ENCODE results near the gene TNFRSF1A.

Gene TNFRSF1A

DNA sequence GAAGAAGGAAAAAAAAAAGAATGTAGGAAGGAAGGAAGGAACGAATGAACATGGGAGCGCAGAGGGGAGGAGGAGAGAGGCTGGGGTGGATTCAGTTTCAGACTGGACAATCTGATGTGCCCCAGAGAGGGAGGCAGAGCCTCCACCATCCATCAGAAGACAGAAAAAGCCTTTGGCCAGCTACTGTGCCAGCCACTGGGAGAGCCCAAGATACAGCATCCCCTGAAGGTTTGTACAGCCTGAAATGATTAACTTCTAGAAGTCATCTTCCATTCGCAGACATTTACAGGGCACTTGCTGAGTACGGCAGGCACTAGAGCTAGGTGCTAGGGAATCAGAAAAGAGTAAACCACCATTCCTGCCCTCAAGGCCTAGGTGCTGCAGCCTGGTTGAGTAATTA is 22.4 kb downstream of the TNFRSF1A start:
- H3K9me3 ChIP-seq (ENCODE audit: insufficient read depth, low read length) = no peaks in the 10 kb centered on the region
- TF ChIP-seq EZH2phosphoT487 (IDR thresholded peaks at IDR 0.05; ENCODE audit: low read depth) = no peak
- TF ChIP-seq, protein P1, sequence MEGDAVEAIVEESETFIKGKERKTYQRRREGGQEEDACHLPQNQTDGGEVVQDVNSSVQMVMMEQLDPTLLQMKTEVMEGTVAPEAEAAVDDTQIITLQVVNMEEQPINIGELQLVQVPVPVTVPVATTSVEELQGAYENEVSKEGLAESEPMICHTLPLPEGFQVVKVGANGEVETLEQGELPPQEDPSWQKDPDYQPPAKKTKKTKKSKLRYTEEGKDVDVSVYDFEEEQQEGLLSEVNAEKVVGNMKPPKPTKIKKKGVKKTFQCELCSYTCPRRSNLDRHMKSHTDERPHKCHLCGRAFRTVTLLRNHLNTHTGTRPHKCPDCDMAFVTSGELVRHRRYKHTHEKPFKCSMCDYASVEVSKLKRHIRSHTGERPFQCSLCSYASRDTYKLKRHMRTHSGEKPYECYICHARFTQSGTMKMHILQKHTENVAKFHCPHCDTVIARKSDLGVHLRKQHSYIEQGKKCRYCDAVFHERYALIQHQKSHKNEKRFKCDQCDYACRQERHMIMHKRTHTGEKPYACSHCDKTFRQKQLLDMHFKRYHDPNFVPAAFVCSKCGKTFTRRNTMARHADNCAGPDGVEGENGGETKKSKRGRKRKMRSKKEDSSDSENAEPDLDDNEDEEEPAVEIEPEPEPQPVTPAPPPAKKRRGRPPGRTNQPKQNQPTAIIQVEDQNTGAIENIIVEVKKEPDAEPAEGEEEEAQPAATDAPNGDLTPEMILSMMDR (IDR thresholded peaks at IDR 0.05; ENCODE audit: low read depth, low read length) = no peak
- peaks cover 12% of the 10 kb centered on the region for H3K4me1 ChIP-seq (ENCODE audit: low read length)
- no peak overlapping the region for H3K27ac ChIP-seq (ENCODE audit: low read length)
- no peak overlapping the region for H3K4me3 ChIP-seq (ENCODE audit: low read length)
- H2AFZ ChIP-seq (ENCODE audit: low read depth, low read length) = no peak overlapping the region
- no peaks in the 10 kb centered on the region for H3K36me3 ChIP-seq (replicated peaks; ENCODE audit: low read depth, low read length)
- no peaks in the 10 kb centered on the region for H4K20me1 ChIP-seq (ENCODE audit: insufficient read depth, low read length)
- no peaks in the 10 kb centered on the region for H3K79me2 ChIP-seq (ENCODE audit: low read length)
- no peak overlapping the region for H3K4me2 ChIP-seq (ENCODE audit: low read length)
- H3K9ac ChIP-seq (ENCODE audit: low read length) = no peak overlapping the region
- H3K27me3 ChIP-seq (ENCODE audit: low read depth, low read length) = peaks cover 52% of the 10 kb centered on the region

DNA sequence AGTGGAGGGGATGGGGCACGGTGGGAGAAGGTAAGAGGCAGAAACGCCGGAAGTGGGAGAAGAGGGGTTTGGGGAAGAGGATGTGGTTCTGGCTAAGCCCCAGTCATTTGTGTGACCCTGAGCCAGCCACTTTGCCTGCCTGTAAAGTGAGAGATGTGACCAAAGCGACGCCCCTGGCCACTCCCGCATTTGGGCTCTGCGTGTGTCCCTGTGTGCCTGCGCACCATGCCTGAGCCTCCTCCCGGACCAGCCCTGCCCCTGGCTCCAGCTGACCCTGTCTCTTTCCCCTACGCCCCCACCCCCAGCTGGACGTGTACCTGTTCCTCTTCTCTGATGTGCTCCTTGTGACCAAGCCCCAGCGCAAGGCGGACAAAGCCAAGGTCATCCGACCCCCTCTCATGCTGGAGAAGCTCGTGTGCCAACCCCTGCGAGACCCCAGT is 23.4 kb downstream of the TNFRSF1A start:
- no peak overlapping the region for H3K4me2 ChIP-seq (ENCODE audit: low read length)
- H2AFZ ChIP-seq (ENCODE audit: low read depth, low read length) = no peak overlapping the region
- no peaks in the 10 kb centered on the region for H3K79me2 ChIP-seq (ENCODE audit: low read length)
- no peaks in the 10 kb centered on the region for H4K20me1 ChIP-seq (ENCODE audit: insufficient read depth, low read length)
- no peak overlapping the region for H3K4me3 ChIP-seq (ENCODE audit: low read length)
- TF ChIP-seq EZH2phosphoT487 (IDR thresholded peaks at IDR 0.05; ENCODE audit: low read depth) = no peak
- TF ChIP-seq, protein P1 (IDR thresholded peaks at IDR 0.05; ENCODE audit: low read depth, low read length) = no peak
- no peak overlapping the region for H3K9ac ChIP-seq (ENCODE audit: low read length)
- no peaks in the 10 kb centered on the region for H3K9me3 ChIP-seq (ENCODE audit: insufficient read depth, low read length)
- peaks cover 49% of the 10 kb centered on the region for H3K27me3 ChIP-seq (ENCODE audit: low read depth, low read length)
- H3K4me1 ChIP-seq (ENCODE audit: low read length) = peaks cover 8% of the 10 kb centered on the region
- H3K36me3 ChIP-seq (replicated peaks; ENCODE audit: low read depth, low read length) = no peaks in the 10 kb centered on the region
- no peak overlapping the region for H3K27ac ChIP-seq (ENCODE audit: low read length)

DNA sequence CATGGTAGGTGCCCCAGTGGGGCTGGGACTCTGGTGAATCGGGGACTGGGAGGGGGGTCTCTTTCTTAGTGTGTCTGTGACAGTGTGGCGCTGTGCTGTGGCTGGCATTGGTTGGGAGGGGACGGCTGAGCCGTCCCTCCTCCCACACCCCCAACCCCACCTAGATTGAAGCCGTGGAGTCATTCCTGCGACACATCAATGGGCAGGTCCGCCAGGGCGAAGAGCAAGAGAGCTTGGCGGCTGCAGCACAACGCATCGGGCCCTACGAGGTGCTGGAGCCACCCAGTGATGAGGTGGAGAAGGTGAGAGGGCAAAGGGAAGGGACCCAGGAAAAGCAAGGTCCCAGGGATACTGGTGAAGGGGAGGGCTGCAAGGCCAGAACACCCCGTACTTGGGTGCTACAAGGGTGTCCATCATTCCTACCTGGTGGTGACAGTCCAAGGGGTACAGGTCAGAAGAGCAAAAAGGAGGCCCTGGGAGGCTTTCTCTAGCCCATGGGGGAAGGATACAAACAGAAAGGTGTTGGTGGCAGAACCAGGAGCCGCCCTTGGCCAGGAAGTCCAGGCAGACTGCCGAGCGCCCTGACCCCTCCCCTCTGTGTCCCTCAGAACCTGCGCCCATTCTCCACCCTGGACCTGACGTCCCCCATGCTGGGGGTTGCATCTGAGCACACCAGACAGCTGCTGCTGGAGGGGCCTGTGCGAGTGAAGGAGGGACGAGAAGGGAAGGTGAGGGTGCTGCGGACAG is 24.0 kb downstream of the TNFRSF1A start:
- no peaks in the 10 kb centered on the region for H3K36me3 ChIP-seq (replicated peaks; ENCODE audit: low read depth, low read length)
- TF ChIP-seq, protein P1 (IDR thresholded peaks at IDR 0.05; ENCODE audit: low read depth, low read length) = no peak
- no peak for TF ChIP-seq EZH2phosphoT487 (IDR thresholded peaks at IDR 0.05; ENCODE audit: low read depth)
- peaks cover 6% of the 10 kb centered on the region for H3K4me1 ChIP-seq (ENCODE audit: low read length)
- peaks cover 49% of the 10 kb centered on the region for H3K27me3 ChIP-seq (ENCODE audit: low read depth, low read length)
- H3K9ac ChIP-seq (ENCODE audit: low read length) = no peak overlapping the region
- H3K4me2 ChIP-seq (ENCODE audit: low read length) = no peak overlapping the region
- H3K4me3 ChIP-seq (ENCODE audit: low read length) = no peak overlapping the region
- H3K9me3 ChIP-seq (ENCODE audit: insufficient read depth, low read length) = no peaks in the 10 kb centered on the region
- no peaks in the 10 kb centered on the region for H4K20me1 ChIP-seq (ENCODE audit: insufficient read depth, low read length)
- no peak overlapping the region for H3K27ac ChIP-seq (ENCODE audit: low read length)
- H2AFZ ChIP-seq (ENCODE audit: low read depth, low read length) = no peak overlapping the region
- no peaks in the 10 kb centered on the region for H3K79me2 ChIP-seq (ENCODE audit: low read length)

DNA sequence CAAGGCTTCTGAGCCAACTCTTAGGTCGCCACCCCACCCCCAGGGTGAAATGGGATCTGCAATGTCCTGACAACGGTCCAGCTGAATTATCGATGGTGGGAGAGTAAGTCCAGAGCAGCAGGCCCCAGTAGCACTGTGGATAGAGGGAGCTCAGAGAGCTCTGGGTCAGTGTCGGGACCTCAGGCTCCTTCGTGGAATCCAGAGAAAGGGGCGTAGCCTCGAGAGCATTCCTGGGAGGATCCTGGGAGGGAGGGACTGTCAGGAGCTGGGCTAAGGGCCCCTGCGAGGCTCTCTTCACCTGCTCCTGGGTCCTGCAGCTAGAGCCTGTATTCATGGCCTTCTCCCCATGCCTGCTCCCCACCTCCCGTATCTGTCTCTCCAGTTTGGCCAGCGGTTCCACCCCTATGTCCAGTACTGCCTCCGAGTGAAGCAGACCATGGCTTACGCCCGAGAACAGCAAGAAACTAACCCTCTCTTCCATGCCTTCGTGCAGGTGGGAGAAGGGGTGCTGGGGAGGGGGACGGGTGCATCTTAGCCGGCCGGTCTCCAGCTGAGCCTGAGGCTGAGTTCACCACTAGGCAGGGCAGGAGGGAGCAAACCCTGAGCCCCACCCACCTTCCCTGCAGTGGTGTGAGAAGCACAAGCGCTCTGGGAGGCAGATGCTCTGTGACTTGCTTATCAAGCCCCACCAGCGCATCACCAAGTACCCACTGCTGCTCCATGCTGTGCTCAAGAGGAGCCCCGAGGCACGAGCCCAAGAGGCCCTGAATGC is 24.8 kb downstream of the TNFRSF1A start:
- Histone ChIP-seq H3K4me2 (ENCODE audit: low read length) (no peak overlapping the region), H3K4me3 (ENCODE audit: low read length) (no peak overlapping the region), H3K4me1 (ENCODE audit: low read length) (peaks cover 8% of the 10 kb centered on the region), H3K27ac (ENCODE audit: low read length) (no peak overlapping the region), H3K9me3 (ENCODE audit: insufficient read depth, low read length) (no peaks in the 10 kb centered on the region), H2AFZ (ENCODE audit: low read depth, low read length) (no peak overlapping the region), H4K20me1 (ENCODE audit: insufficient read depth, low read length) (no peaks in the 10 kb centered on the region), H3K36me3 (replicated peaks; ENCODE audit: low read depth, low read length) (no peaks in the 10 kb centered on the region), H3K9ac (ENCODE audit: low read length) (no peak overlapping the region), H3K27me3 (ENCODE audit: low read depth, low read length) (peaks cover 46% of the 10 kb centered on the region), H3K79me2 (ENCODE audit: low read length) (no peaks in the 10 kb centered on the region)
- TF ChIP-seq, protein P1 (IDR thresholded peaks at IDR 0.05; ENCODE audit: low read depth, low read length) = no peak
- no peak for TF ChIP-seq EZH2phosphoT487 (IDR thresholded peaks at IDR 0.05; ENCODE audit: low read depth)
